HG03196 (cell line): ENCODE measurements around the gene IRAK2.

ENCODE experiments used
- ATAC-seq: cut with Tn5 transposase; IDR thresholded peaks from one replicate; pipeline ENCODE4 v1.9.1; 2021; ENCODE audit not compliant: unreplicated experiment

Gene IRAK2

DNA sequence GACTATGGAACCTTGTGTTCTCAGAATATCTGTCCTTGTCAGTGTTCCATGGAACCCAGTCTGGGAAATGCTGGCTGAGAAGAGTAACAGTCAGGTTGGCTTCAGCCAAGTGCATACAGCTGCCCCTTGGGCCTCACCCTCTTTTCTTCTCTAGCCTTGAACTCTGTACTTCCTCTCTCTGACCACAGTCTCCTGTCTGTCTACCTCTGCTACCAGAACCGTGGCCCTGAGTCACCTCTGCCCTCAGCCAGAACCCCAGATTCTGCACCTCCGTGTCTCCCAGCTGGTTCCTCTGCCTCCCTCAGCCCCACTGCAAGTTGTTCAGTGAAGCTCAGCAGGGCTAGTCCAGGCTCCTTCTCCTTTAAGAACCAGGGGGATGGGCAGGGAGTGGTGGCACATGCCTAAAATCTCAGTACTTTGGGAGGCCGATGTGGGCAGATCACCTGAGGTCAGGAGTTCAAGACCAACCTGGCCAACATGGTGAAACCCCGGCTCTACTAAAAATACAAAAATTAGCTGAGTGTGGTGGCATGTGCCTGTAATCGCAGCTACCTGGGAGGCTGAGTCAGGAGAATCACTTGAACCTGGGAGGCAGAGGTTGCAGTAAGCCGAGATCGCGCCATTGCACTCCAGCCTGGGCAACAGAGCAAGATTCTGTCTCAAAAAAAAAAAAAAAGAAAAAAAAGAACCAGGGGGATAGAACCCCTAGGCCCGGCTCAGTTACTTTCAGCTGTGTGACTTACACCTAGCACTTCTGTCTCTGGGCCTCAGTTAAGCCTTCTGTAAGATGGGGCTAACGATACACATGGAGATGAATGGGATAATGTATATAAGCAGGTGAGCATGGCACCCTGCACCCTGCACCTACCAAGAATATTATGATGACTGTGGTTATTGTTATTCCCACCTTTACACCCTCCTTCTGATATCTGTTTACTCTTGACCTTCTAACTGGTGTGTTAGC lies 59.2 kb downstream of the IRAK2 start:
- ATAC-seq: peak; percentile 57

DNA sequence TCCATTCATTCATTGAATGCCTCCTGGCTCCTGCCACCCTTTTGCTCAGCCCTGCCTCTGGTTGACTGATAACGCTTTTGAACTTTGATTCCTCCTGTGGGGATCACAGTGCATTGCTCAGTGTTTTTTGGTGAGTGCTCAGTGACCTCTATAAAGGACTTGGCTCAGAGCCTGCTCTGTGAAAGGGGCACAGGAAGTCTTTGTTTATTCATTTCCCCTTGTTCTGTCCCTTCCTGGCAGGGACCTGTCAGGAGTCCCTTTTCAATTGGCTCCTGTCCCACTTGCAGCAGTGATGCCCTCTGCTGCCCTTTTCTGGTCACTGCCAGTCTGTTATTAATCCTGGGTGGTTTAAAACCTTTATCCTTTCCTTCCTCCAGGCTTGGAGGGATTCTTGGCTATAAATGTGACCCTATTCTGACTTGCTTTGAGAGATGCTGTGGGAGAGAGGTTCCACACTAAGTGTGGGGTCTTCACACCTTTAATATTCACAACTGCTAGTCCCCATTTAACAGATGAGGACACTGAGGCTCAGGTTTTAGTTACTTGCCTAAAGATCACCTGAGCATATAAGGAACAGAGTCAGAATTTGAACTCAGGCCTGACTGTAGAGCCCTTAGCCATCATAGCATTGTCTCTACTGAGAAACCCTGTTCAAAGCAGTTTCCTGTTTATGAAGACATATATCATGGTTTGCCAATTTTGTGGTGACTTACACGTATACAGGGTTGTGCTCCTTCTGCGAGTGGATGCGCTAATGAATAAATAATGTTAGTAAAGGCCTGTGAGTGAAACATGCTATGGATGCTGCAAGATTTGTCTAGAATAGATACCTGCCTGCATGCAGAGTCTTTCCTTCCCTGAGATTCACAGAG lies 60.3 kb downstream of the IRAK2 start:
- peak; percentile 33 for ATAC-seq

DNA sequence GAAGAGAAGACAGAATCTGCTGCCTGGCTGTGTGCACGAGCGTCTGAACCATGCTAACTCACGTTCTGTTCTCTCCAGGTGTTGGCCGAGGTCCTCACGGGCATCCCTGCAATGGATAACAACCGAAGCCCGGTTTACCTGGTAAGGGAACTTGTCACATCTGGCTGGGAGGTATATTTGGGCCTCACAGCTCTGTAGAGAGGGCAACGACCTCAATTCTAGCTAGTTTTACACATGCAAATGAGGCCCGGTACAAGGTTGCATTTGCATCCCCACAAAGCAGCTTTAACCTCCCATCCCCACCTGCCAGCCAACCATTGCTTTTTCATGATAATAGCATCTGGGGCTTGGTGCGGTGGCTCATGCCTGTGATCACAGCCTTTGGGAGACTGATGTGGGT lies 61.6 kb downstream of the IRAK2 start:
- no peak for ATAC-seq

DNA sequence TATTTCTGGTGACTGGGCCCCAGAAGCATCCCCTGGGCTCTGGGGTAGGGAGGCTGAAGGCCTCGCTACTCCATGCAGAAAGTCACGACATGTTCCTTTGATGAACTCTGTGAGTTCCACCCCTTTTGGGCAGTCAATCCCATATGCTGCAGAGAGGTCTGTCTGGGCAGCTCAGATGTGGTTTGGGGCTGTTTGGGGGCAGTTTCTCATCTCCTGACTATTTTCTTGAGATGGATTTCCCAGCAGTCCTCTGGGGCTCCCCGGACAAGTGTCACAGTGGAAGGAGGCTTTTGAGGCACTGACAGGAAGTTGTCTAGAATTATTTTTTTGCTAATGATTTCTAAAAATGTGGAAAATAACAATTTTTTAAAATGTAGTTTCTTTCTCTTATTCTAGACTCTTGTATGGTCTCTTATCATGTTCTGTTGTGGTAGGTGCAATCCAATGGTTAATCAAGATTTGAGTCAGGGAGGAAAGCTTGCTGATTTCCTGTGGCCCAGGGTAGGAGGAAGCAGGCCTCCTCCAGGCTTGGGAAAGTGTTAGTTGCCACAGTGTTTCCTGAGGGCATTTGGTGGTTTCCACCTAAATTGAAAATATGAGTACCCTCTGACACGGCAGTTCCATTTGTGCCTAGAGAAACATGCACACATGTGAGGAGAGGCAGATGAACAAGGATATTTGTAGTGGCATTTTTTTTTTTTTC lies 63.7 kb downstream of the IRAK2 start:
- ATAC-seq: no peak

DNA sequence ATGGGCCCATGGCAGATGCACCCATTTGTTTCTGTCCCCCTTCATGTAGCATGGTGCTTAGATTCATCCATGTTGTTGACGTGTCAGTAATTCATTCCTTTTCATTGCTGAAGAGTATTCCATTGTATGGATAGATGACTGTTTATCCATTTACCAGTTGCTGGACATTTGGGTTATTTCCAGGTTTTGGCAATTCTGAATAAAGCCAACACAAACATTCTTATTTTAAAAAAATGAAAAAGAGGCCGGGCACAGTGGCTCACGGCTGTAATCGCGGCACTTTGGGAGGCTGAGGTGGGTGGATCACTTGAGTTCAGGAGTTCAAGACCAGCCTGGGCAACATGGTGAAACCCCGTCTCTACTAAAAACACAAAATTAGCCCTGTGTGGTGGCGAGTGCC lies 64.9 kb downstream of the IRAK2 start:
- no peak for ATAC-seq

DNA sequence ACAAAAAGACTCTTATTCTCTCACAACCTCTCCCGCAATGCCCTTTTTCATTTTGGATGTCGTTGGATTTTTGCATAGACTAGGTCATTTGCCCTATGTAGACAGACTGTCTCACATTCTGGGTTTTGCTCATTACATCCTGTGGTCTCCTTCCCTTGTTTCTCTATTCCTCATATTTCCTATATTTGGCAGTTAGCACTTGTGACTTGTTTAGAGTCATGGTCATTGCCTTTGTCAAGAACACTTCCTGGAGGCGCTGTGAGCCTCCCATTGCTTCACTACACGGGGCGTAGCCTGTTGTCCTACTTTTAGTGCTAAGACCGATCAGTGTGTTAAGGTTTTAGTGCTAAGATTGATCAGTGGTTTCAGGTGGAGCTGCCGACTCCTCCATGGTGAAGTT lies 67.4 kb downstream of the IRAK2 start:
- ATAC-seq: no peak

DNA sequence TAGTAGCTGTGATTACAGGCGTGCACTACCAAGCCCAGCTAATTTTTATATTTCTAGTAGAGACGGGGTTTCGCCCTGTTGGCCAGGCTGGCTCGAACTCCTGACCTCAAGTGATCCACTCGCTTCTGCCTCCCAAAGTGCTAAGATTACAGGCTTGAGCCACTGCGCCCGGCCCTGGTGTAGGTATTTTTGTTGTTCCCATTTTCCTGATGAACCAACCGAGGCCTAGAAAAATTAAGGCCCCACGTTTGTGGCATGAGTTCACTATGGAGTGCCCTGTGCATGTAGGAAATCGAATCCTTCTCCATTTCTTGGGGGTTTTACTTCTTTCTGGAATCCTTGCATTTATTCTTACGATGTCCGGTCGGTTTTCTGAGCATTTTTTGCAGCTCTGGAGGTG lies 69.3 kb downstream of the IRAK2 start:
- no peak for ATAC-seq

DNA sequence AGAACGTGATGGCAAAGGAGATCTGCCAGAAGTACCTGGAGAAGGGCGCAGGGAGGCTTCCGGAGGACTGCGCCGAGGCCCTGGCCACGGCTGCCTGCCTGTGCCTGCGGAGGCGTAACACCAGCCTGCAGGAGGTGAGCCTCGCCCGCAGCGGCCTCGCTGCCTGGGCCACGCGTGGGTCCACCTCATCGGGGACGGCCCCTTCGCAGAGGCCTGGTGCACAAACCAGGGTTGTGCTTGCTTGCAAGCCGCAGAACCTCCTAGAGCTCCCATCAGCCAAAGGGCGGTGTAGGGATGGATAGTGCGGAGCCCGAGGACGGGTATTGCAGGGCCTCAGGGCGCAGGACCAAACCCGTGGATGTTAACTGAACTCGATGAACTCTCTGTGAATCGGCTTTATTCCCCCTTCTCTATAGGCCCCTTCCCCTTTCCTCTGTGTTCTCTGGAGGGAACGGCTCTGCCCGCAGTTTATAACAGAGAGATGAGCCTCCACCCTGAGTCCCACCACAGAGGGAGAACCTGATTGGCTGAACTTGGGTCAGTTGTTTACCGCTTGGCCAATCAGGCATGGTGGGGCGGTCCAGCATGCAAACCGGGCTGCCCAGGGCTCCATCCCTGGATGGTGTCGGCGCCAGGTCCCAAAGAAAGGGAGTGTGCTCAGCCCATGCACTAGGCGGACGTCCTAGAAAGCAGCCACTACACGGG lies 70.0 kb downstream of the IRAK2 start:
- ATAC-seq: no peak

DNA sequence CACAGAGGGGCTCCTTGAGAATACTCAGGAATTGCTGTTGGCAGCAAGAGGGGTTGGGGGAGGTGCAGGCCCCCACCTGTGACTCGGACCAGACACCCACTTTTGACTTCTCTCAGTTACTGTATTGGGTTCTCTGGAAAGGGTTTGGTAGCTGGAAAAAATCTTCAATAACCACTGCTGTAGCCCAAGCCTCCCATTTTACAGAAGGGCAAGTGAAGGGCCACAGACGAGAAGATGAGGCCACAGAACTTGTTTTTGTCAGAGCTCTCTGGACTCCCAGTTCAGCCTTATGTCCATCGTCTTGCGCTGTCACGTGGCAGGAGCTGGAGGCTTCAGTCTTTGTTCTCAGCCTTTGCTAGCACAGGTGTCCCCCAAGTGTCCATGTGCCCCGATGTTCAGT lies 70.8 kb downstream of the IRAK2 start:
- ATAC-seq: no peak

- no peak for ATAC-seq
Observed at GRCh38 chr3:10238345-10239183, 73.8 kb downstream of the IRAK2 start.

- ATAC-seq: no peak
Observed at GRCh38 chr3:10240799-10241198, 76.1 kb downstream of the IRAK2 start.

GRCh38 chr3:10242182-10243065 lies 77.7 kb downstream of the IRAK2 start:
- no peak for ATAC-seq

DNA sequence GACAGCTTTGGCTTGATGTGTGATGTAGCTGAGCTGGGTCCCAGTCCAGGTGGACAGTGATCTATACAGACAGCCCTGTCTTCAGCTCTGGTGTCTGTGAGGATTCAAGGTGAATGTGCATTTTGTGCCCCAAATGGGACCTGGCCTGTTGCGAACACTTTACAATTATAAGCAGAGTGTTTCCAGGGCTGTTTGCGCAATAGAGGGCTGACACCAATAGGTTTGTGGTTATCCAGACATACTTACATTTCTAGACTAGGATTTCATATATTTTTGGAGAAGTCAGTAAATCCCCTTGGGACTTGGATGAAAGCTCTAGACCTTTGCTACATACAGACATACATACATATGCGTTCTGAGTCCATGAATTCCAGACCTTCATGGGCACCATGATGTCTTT lies 79.3 kb downstream of the IRAK2 start:
- no peak for ATAC-seq

DNA sequence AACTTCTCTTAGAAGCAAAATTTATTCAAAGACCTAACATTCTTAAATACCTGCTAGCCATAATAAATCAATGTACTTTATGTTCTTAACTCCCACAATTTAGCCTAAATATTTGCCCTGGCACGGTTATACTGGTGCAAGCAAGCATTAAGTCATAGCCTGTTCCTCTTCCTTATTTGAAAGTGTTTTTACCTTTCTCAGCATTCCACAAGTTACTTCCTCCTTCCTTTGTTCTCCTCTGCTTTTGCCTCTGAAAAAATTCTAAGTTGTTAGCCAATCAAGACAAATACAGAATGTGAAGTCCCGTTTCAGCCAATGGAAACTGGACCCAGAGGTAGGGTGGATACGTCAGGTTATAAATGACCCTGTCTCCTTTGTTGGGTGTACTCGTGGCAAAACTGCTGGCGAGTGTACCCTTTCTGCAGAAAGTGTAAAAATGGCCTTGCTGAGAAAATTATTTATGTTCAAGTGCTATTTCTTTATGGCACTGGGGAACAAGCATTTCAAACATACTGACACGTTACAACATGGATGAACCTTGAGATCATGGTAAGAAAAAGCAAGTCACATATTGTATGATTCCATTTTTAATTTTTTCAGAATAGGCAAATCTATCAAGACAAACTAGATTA lies 80.5 kb downstream of the IRAK2 start:
- no peak for ATAC-seq

GRCh38 chr3:10247679-10248183 lies 83.0 kb downstream of the IRAK2 start:
- no peak for ATAC-seq

GRCh38 chr3:10248184-10248983 lies 83.7 kb downstream of the IRAK2 start, which contains the start of gene TATDN2:
Gene TATDN2, plus strand, starts transcription at chr3:10248459. Its CDS starts 742 bp downstream, at chr3:10249201.
- ATAC-seq: peak; percentile 96
